CD4-positive, alpha-beta T cell treated with Interleukin-6 for 4 hours (primary cell): ENCODE data around the gene PLD6.
A peak's percentile ranks its signal among the peaks of the same experiment; 100 is the strongest.
"Not testable (repeated sequence)": the region's sequence is repeated elsewhere in the genome, so short reads cannot be mapped to it uniquely, and the experiment has no call there.

ENCODE experiments used
- DNase-seq: peaks from one replicate; pipeline ENCODE4 v3.0.0-alpha.2; 2020; ENCODE audit warnings: mixed read lengths

PLD6 gene

DNA sequence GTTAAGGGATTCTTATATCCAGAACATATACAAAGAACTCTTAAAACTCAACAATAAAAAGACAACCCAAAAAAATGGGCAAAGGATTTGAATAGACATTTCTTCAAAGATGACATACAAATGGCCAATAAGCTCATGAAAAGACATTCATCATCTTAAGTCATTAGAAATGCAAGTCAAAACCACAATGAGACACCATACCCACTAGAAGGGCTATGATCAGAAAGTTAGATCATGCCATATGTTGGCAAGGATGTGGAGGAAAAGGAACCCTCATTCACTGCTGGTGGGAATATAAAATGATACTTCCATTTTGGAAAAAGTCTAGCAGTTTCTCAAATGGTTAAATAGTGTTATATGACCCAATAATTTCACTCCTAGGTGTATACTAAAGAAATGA lies 9.4 kb downstream of the PLD6 start:
- DNase-seq = no peak

DNA sequence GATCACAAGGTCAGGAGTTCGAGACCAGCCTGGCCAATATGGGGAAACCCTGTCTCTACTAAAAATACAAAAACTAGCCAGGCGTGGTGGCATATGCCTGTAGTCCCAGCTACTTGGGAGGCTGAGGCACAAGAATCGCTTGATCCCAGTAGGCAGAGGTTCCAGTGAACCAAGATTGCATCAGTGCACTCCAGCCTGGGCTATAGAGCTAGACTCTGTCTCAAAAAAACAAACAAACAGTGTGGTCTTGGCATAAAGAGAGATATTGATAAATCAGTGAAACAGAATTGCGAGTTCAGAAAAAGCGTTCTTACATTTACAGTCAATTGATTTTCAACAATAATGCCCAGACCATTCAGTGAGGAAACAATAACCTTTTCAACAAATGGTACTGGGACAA lies 10.7 kb downstream of the PLD6 start:
- DNase-seq = not testable (repeated sequence)

DNA sequence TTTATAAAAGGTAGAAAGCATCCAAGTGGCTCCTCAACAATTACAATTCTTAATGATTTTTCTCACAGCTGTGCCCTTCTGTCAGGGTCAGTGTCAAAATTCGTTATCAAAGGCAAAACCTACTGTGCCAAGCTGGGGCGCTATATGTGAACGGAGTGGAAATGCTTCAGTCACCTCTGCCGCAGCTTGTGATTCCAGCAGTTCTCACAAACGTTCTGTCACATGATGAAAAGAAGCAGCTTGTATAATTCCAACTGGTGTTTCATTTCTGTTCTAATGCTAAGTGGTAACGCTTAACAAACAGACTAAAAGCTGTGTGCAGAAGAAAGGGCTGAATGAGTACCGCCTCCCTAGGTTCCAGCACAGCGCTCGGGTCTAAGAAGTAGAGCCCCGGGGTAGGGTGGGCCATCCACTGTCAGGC lies 14.2 kb downstream of the PLD6 start:
- DNase-seq = peak; percentile 0

DNA sequence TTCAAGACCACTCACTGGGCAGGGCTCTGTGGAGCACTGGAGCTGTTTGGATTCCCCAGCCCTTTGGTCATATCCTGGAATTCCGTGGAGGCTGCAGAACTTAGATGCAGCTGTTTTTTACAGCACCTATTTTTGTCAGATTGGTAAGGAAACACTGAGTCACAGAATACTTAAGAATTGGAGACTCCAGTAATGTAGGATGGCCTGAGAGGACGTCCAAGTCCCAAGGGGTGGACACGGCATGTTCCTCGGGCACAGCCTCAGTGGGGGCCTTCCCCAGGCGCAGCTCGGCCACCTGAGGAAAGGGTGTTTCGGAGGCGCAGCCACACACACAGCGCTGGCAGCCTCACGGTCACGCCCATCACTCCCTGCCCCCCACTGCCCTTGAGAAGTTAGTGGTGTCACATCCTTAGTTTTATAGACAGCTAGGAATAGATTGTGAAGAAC lies 14.8 kb downstream of the PLD6 start:
- peak; percentile 1 for DNase-seq

DNA sequence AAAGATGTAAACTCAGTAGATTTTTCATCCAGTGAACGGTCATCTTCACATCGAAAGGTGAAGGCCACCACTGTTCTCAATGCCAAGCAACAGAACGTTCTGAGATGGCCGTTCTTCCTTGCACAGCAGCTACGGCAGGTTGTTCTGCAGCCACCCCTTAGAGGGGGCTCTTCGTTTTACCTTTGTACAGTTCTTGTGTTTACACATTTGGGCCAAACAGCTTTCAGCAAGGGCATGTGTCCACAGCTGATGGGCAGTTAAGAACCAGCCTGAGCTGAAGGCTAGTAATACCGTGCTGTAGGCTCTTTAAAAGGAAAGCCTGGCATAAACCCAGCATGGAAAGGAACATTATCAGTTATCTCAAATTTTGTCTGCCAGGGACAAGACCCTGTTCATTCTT lies 15.9 kb downstream of the PLD6 start:
- no peak for DNase-seq

DNA sequence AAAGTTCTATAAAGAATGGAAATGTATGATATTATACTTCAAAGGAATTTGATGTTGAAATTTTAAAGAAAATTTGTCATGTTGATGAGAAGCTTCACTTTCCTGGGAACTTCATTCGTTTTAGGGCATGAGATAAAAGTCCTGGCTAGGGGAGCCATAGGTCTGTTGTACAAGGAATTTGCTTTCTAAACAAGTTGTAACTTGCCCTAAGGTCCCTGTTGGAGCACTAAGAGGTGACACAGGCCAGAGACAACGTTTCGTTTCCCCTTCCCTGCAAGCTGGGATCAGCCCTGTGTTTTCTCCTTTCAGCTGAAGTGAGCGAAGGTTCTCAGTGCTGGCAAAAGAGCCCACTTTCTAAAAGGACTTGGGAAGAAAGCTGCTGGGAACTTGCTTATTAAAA lies 16.6 kb downstream of the PLD6 start:
- no peak for DNase-seq

DNA sequence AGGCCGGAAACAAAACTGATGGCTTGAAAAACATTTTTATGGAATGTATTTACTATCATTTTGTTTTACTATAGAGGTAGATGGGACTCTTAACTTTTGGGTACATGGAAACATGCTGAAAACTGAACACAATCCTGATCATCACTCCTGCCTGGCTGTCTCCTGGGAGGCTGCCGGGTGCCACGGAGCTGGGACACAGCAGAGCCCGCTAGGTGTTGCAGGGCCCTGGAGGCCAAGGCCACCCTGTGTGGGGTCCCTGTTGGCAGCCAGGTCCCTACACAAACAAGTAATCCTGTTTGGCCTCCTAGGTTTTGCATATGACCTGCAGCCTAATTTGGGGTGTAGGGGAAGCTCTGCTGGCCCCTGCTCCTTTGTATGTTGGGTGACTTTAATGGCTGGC lies 17.5 kb downstream of the PLD6 start:
- DNase-seq = no peak

DNA sequence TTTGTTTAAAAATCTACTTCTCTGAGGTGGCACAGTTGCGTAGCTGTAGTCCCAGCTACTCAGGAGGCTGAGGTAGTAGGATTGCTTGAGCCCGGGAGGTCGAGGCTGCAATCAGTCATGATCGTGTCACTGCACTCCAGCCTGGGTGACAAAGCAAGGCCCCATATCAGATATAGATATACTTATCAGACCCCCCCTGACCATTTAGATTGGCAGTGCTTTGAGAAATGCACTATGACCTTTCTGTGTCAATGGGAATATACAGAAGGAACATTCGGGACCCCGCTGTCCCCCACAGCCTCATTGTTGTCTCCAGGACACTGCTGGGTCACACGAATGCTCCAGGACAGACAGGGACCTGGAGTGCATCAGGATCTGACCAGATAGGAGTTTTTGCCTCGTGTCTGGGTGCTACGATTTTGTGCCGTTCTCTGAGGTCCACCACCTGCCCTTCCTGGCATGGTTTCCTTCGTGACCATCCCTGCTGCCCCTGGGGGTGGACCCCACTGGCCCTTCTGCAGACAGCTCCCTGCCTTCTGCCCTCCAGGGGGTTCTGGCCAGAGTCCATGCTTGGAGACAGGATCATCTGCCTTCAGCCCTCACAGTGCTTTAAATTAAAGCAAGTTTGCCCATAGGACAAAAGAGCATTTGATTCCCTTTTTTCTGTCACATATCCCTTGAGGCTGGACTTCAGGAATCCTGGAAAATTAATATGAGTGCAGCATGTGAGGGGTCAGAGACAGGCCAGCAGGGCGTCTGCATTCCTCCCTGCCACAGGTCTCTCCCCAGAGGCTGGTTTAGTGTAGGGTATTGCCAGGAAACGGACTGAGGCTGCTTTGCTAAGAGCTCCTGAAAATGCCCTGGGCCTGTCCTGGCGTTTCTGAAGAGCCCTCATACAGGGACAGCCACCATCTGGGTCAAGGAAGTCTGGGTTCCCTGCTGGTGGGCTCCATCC lies 19.3 kb downstream of the PLD6 start:
- DNase-seq = no peak

DNA sequence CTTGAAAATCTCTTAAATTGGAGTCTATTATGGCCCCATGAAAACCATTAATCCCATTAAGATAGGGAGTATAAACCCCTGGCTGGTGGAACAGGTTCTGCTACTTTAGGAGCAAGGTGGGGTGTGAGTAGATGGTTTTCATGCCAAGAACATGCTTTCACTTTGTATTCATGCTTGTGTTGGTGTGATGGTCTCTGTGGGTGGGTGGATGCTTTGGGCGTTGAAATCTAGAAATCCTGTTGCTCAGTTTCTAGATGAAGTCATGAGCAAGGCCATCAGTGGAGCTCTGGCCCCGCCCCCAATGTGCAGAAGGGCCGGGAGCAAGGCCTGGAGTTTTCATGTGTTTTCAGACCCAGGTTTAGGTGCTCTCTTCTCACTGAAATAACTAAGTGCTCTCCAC lies 20.1 kb downstream of the PLD6 start:
- peak; percentile 52 for DNase-seq

DNA sequence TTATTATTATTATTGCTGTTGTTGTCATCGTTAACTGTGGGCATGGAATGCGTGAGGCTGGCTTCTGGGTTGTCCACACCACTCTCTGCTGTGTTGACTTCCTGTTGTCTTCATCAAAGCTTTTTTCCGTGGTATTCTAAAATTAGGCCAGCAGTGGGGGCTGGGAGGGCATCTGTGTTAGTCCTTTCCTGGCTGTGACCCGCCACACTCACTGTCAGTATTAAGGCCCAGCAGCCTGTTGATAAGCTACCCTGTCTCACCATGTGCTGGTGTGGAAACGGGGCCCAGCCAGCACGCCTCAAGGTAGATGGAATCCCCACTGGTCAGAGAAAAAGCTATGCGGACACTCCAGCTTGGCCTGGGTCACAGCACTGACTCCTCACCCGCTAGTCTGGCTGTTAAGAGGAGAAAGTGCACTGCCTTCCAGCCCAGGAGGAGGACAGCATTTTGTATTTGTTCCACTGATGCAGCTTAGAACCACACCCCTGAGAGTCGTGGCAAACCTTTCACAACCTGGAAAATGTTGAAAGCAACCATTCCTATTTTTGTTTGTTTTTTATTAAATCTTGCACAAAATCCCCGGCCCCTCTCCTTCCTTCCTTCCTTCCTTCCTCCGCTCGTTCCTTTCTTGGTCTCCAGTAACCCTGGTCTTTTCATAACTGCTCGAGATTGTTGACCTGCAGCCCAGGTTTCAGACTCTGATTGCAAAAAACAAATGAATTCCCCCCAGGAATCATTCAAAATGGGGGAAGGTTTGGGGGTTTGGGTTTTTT lies 21.0 kb downstream of the PLD6 start:
- DNase-seq = peak; percentile 48

DNA sequence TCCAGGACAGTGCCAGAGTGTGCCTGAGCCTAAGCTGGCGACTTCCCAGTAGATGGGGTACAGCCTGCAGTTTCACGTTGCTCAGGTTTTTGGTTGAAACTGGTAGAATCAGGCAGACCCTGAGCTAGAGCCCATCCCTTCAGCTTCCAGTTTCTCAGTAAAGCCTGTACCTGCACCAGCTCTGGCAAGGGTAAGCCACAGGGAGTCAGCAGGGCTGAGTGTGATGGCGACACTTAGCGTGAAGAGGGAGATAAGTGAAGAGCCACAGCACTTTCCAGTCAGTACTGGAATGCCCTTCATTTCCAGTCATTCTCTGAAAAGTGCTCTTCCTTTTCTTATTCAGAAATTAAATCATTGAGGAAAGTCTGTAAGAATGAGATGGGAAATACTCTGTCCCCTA lies 22.4 kb downstream of the PLD6 start:
- DNase-seq = no peak

DNA sequence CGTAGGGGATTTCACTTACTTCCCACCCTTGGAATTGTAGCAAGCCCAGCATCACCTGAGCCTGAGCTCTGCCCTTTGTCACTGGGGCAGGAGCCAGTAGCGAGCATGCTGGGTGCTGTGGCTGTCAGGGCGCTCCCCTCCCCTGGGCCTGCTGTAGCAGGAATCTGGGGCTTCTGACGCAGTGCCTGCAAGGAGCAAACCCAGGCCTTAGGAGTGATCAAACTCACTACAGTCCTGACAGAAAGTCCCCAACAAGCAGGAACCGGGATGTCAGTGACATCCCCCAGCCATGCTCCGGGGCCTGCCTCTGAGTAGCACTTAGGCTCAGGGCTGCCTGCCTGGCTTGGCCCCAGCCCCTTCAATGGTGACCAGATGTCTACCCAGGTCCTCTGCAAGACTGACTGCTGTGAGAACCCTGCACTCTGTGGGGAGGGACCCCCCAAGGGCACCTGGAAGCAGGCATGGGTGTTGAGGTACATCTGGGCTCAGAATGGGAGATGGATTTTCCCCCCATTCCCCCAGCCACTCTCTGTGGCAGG lies 23.5 kb downstream of the PLD6 start:
- DNase-seq = peak; percentile 61

DNA sequence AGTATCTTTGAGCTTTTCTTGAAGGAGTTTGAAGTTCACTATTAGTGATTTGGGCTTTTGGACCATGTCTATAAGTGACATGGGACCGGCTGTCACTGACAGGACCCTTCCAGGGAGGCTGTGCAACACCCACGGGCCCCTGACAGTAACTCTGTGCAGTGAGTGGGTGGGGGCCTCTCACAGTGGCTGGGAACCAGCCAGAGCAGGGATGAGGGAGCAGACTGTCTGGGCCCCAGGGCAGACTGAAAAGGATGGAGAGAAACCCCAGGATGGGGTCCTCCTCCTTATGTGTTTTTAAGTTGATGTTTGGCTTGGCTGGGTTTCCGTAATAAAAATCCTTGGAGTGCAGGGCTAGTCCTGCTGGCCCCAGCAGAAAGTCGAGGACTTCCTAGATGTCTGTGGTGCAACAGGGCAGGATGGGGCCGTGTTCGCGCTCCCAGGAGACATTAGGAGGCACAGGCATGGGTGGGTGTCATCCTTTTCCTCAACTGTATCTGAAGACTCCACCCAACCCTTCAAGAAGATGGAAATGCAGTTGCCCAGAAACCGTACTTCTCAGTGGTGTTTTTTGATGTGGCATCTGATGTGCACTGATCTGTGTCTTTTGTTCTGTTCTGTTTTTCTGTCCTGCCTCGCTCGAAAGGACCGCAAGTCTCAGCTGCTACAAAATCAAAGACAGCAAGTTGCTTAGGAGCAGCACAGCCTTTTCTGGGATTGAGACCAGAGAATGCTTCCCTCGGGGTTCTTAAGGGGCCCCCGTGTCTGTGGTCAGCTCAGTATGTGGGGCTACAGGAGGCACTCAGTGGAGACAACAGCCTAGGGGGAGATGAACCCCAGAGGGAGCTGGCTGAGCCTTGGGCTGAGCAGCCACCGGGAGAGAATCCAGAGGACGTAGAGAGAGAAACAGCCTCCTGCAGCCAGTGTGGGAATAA lies 24.2 kb downstream of the PLD6 start:
- DNase-seq = peak; percentile 67

DNA sequence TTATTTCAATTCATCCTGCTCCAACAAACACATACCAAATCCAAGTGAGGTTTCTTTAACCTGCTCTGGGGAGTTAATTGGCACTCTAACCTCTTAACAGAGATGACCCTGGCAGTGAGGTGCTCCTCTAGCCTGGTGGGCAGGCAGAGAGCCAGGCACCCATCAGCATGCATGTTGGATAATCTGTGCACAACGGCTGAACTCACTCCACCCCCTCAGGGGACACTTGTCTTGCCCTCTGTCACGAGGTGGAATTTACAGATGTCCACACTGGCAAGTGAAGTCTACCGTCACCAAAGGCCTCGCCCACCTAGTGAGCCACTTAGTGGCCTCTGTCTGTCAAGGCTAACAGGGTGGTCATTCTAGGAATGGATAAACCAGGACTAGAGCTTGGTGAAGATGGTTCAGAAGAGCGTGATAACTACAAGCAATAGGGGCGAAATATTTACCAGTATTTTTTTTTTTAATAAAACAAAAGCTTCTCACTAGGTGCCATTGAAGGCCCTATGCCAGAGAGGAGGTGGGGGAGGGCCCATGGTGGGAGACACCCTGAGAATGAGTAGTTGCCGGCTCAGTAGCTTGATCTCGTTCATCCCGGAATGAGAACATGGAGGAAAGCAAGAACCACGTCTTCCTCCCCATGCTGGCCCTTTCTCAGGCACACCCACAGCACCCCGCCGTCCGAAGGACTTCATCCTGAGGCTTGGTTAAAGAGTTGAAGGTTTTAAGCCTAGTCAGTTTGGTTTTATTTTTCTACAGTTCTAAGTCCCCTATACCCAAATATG lies 25.2 kb downstream of the PLD6 start:
- no peak for DNase-seq

DNA sequence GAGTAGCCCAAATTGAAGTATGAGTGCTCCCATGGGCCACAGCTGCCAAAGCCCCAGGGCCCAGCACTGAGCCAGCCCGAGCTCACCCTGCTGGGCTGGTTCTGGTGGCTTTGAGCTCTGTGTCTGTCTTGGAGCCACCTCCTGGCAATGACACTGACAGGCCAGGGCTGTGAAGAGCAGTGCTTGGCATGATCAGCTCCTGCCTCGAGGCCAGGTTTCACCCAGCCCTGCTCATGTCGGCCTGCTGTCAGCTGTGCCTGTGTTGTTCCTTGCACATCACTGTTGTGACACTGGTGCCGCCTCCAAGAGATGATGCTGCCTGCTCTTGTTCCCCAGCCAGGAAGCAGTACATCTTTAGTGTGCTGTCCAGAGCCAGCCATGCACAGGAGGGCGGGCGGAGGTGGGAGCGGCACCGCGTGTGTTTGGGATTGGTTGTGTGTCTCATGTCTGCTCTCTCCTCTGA lies 26.0 kb downstream of the PLD6 start:
- DNase-seq = peak; percentile 57

DNA sequence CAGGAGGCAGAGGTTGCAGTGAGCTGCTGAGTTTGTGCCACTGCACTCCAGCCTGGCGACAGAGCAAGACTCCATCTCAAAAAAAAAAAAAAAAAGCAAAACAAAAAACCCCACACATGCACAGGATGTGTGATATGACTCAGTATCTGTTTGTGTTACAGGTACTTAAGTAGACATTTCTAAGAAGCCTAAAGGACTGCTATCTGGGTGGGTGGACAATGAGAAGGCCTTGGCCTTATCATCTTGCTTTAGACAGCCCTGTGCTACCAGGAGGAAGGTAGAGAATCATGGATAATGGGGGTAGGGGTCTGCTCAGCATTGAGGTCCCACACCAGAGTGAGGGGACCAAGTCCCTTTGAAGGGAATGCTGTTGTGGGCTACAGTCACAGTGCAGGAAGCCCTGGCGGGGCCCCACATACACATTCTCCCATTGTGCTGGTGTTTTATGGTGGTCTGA lies 26.7 kb downstream of the PLD6 start:
- peak; percentile 52 for DNase-seq

DNA sequence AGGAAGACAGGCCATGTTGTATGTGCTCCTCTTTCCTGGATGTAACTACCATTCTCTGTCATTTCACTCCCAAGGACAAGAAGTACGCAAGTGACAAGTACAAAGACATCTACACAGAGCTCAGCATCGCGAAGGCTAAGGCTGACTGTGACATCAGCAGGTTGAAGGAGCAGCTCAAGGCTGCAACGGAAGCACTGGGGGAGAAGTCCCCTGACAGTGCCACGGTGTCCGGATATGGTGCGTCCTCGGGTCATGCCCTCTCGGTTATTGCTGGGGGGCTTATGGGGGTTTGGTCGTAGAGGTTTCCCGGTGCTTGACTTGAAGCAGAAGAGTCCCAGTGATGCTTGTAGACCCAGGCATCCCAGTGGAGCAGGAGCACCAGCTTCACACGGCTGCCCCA lies 29.0 kb downstream of the PLD6 start:
- DNase-seq = peak; percentile 34

DNA sequence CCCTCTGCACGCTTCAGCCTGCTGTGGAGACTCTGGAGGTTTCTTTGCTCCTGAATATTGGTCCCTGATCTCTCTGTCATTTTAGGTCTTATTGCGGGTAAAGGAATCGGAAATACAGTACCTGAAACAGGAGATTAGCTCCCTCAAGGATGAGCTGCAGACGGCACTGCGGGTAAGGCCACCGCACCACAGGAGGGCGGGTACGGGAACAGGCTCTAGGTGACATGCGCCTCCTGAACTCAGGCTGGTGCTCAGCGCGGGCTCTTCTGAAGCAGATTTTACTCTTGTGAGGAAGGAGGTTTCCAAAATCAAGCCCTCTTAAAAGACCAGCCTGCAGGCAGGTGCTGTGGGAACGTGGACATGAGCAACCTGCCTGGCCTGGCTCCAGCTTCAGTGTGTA lies 29.8 kb downstream of the PLD6 start:
- DNase-seq = peak; percentile 67

DNA sequence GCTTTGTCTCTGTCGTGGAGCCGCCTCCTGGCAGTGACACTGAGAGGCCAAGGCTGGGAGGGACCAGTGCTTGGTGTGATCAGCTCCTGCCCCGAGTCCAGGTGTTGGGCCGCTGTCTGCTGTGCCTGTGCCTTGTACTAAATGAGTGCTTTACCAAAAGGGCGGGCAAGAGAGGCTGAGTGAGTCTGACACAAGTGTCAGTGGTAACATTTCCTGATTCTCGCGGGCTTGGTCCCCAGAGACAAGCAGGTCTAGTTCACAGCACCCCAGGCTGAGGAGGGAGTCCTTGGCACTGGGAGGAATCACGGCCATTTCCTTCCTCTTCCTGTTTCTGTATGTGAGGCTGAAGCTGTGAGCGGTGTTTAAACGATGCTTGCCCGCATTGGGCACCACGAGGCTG lies 30.2 kb downstream of the PLD6 start:
- peak; percentile 61 for DNase-seq

DNA sequence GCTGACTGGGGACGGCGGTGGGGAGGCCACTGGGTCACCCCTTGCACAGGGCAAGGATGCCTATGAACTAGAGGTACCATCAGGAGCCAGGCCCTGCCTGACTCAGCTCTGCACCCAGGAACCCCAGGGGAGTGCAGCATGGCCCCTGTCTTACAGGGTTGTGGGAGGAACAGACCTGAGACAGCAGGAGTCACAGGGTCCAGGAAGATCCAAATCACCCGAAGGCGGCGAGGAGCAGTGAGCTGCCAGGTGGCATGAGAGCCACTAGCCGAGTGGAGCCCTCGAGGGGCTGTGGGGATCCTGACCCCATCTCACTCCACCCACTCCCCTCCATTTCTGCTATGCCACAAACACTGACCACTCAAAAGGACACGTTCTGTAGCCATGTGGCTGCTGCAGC lies 30.8 kb downstream of the PLD6 start:
- no peak for DNase-seq

DNA sequence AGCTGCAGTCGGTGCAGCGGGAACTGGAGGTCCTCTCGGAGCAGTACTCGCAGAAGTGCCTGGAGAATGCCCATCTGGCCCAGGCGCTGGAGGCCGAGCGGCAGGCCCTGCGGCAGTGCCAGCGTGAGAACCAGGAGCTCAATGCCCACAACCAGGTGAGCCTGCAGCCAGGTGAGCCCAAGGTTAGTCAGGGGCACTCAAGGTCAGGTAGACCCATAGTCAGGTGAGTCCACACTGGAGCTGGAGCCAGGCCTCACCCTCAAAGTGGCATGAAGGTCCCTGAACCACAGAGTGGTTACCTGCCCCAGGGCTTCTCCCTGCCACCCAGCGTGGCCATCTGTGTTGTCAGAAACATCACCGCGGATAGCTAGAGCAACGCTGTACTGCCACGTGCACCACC lies 32.2 kb downstream of the PLD6 start:
- DNase-seq = peak; percentile 1
